Colonic mucosa (tissue), 4 donors: Measurements from ENCODE around the gene LMCD1. TPM values are rescaled to one million over a fixed set of nuclear protein-coding genes. Genes with fewer than 3 reads are reported as not detected.

Experiments used
- DNase-seq: peaks from one replicate; pipeline ENCODE4 v3.0.0-alpha.2; 2020
- H3K27ac ChIP-seq: fragments of 200-600 bp; one replicate; pipeline ENCODE4 v1.8.0; 2021
- H3K27me3 ChIP-seq: fragments of 200-600 bp; one replicate; pipeline ENCODE4 v1.8.0; 2021
- H3K36me3 ChIP-seq: fragments of 200-600 bp; one replicate; pipeline ENCODE4 v1.8.0; 2021
- H3K4me1 ChIP-seq: fragments of 200-600 bp; one replicate; pipeline ENCODE4 v1.8.0; 2021; ENCODE audit warnings: mild to moderate bottlenecking
- H3K4me3 ChIP-seq: fragments of 200-600 bp; one replicate; pipeline ENCODE4 v1.8.0; 2021
- H3K9ac ChIP-seq, 2 donors: one replicate each; pipeline ENCODE4 v1.7.0; 2013; ENCODE audit warnings: control low read depth in 2 of 2, low read depth in 2 of 2, low read length in 2 of 2
- H3K9me3 ChIP-seq: fragments of 200-600 bp; one replicate; pipeline ENCODE4 v1.8.0; 2021
- intact Hi-C: fragments of 100-400 bp; cut with DNase I; formaldehyde crosslinking; loops from one replicate; pipeline ENCODE4 v1.14.1; 2022
- total RNA-seq, 2 donors: library from RNA; stranded (reverse); fragmentation: NEBNext Ultra II Directional in 1 of 2; extraction: Animal tissue kit (Norgen Biotek cat#: 25700) in 1 of 2; gene quantifications; one replicate each; pipeline ENCODE4 v1.2.1, GENCODE V29; 2021
- TF ChIP-seq, protein P1 (sequence below): fragments of 200-600 bp; IDR thresholded peaks from one replicate; pipeline ENCODE4 v1.8.0; 2022; ENCODE audit warnings: antibody characterized with exemption, mild to moderate bottlenecking
- donor health status: healthy.
- donor health status: DM: no; HTN: no; CAD: no.
- donor health status: DM: no; HTN: no; CAD: no.

Gene LMCD1
- total RNA-seq, 2 donors from 2014 or later, result 5.5 to 7.6 TPM

DNA sequence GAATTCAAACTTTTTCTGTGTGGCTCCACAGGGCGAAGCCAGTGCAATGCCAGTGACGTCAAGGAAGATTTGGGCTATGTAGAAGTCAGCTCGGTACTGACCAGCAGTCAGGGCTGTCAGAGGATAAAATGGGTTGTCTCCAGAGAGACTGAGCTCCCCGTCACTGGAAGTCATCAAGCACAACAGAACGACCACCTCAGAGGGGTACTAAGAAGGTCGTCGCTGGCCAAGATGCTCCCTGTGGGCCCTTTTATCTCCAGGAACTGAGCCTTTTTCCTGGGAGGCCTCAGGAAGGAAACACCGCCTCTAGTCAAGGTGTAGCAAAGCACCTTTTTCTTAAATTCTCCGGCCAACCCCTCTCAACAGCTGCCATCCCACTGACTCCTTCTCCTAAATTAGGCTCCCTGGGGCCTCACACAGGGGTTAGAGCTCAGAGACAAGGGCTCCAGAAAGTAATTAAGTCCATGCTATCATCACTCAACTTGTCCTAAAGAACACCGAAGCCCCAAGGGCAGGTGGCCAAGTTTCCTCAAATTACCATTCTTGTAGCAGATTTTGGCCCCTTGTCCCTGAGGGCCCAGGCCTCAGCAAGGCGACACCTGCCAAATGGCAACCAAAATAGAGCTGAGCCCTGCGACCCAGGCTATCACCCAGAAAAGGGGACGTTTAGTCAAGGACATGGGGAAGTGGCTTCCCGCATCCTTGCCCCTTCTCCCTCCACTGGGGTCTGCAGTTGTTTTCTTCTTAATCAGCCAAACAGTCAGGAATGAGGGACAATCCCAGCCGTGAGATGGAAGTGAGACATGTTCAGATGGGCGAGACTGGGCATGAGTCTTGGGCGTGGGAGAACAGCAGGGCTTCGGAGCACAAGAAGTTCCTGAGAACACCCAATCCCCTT lies 94.9 kb downstream of the LMCD1 start:
- Histone ChIP-seq H3K9me3 (no peaks in the 10 kb centered on the region), H3K4me1 (no peaks in the 10 kb centered on the region), H3K27me3 (no peaks in the 10 kb centered on the region), H3K36me3 (no peaks in the 10 kb centered on the region), H3K4me3 (no peak overlapping the region), H3K9ac (no peak overlapping the region), H3K27ac (no peak overlapping the region)
- intact Hi-C loops, result no loop called here
- TF ChIP-seq, protein P1, sequence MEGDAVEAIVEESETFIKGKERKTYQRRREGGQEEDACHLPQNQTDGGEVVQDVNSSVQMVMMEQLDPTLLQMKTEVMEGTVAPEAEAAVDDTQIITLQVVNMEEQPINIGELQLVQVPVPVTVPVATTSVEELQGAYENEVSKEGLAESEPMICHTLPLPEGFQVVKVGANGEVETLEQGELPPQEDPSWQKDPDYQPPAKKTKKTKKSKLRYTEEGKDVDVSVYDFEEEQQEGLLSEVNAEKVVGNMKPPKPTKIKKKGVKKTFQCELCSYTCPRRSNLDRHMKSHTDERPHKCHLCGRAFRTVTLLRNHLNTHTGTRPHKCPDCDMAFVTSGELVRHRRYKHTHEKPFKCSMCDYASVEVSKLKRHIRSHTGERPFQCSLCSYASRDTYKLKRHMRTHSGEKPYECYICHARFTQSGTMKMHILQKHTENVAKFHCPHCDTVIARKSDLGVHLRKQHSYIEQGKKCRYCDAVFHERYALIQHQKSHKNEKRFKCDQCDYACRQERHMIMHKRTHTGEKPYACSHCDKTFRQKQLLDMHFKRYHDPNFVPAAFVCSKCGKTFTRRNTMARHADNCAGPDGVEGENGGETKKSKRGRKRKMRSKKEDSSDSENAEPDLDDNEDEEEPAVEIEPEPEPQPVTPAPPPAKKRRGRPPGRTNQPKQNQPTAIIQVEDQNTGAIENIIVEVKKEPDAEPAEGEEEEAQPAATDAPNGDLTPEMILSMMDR, result no peak
- no peak for DNase-seq

DNA sequence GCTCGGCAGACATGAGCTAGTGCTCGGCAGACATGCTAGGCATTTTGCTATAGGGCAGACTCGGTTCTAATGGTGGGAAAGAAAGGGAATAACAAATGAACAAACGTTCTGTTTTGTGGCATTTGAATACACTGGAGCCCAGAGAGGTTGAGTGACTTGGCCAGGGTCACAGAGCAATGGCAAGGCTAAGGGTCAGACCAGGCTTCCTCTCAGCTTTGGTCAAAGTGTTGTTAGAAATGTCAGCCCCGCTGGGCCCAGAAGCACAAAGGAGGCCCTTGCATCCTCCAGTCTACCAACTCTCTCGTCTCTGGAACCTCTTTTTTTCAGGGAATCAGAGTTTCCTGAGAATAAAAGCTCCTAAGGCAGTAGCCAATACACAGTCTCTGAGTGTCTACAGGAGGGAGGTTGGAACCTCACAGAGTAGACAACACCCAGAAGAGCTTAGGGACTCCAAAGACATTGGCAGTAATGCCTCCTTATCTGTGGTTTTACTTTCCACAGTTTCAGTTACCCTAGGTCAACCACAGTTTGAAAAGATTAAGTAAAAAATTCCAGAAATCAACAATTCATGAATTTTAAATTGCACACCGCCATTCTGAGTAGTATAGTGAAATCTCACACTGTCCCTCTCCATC lies 95.7 kb downstream of the LMCD1 start:
- DNase-seq, result no peak
- Histone ChIP-seq H3K9me3 (no peaks in the 10 kb centered on the region), H3K9ac (no peak overlapping the region), H3K36me3 (no peaks in the 10 kb centered on the region), H3K4me1 (no peaks in the 10 kb centered on the region), H3K4me3 (no peak overlapping the region), H3K27me3 (no peaks in the 10 kb centered on the region), H3K27ac (no peak overlapping the region)
- TF ChIP-seq, protein P1, result no peak
- intact Hi-C loops, result no loop called here

DNA sequence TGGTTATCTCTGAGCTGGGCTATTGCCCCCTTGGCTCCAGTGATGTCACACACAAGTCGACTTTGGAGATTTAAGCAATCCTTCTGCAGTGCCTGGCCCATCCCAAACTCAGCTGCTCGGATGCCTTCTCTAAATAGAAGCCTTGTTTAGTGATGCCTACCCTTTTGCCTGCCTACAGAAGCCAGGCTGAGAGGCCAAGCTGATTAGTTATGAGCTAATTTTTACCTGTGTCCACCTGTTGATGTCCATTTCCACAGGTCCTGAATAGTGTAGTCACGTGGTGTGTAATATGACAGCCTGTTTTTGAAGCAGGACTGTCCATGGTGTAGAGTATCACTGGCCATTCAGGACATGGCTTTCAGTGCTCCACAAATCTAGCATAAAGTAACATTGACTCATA lies 97.5 kb downstream of the LMCD1 start:
- Histone ChIP-seq H3K9ac (no peak overlapping the region), H3K4me1 (no peaks in the 10 kb centered on the region), H3K36me3 (no peaks in the 10 kb centered on the region), H3K27me3 (no peaks in the 10 kb centered on the region), H3K27ac (no peak overlapping the region), H3K4me3 (no peak overlapping the region), H3K9me3 (no peaks in the 10 kb centered on the region)
- TF ChIP-seq, protein P1, result no peak
- DNase-seq, result no peak
- intact Hi-C loops, result no loop called here

DNA sequence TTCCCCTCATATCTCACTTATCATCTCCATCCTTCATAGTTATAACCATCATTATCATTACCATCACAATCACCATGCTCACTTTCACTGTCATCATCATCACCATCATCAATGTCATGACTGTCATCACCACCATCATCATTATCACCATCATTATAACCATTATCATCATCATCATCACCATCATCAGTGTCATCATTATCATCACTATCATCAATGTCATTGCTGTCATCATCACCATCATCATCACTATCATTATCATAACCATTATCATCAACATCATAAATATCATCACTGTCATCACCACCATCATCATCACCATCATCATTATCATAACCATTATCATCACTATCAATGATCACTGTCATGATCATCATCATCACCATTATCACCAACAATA lies 98.8 kb downstream of the LMCD1 start:
- TF ChIP-seq, protein P1, result no peak
- no peak overlapping the region for H3K4me3 ChIP-seq

DNA sequence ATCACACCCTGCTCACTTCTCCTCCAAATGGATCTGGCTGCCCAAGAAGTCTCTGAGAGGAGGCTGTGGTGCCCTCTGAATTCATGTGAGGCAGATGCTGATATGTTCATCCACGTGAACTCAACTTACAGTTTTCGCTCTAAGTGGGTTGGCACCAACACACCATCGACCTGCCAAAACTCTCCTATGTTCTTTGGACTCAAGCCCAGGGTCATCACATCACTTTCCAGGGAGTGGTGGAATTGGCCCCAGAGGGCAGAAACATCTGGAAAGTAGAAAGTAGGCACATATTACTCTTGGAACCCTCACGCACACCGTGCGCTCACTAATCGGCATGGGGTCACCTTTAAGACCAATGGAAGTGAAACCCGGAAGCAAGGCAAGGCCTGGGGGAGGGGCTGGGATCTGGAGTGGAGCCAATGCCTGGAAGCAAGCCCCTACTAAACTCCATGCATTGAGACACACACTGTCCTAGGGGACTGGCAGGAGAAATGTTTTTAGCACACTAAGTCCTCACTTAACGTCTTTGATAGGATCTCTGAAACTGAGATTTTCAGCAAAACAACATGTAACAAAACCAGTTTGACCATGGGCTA lies 101.6 kb downstream of the LMCD1 start:
- no peak for DNase-seq
- H3K9ac ChIP-seq, result no peak overlapping the region
- no peaks in the 10 kb centered on the region for H3K9me3 ChIP-seq
- H3K4me3 ChIP-seq, result no peak overlapping the region
- H3K27me3 ChIP-seq, result no peaks in the 10 kb centered on the region
- H3K36me3 ChIP-seq, result no peaks in the 10 kb centered on the region
- TF ChIP-seq, protein P1, result no peak
- intact Hi-C loops, result no loop called here
- no peaks in the 10 kb centered on the region for H3K4me1 ChIP-seq
- no peak overlapping the region for H3K27ac ChIP-seq

More for the DNA sequence above, 98.8 kb downstream of the LMCD1 start:
- intact Hi-C loops, result no loop called here
- H3K27ac ChIP-seq, result no peak overlapping the region
- no peak for DNase-seq
- no peaks in the 10 kb centered on the region for H3K4me1 ChIP-seq
- no peaks in the 10 kb centered on the region for H3K9me3 ChIP-seq
- no peak overlapping the region for H3K9ac ChIP-seq
- H3K27me3 ChIP-seq, result no peaks in the 10 kb centered on the region
- no peaks in the 10 kb centered on the region for H3K36me3 ChIP-seq
